Nephron (organoid): ENCODE results near the gene CYRIA.

Experiments
- H3K27ac Mint-ChIP-seq, 3 experiments: 2 replicates each; pipeline ENCODE4 v1.8.0; 2020; ENCODE audit warnings: mixed read lengths in 3 of 3, mild to moderate bottlenecking in 2 of 3, moderate library complexity in 1 of 3
- H3K27me3 Mint-ChIP-seq: 2 replicates; pipeline ENCODE4 v1.8.0; 2021; ENCODE audit warnings: low read depth, mild to moderate bottlenecking, moderate library complexity, mixed read lengths
- H3K36me3 Mint-ChIP-seq: 2 replicates; pipeline ENCODE4 v1.8.0; 2020; ENCODE audit warnings: low read depth, mixed read lengths
- H3K4me1 Mint-ChIP-seq: 2 replicates; pipeline ENCODE4 v1.8.0; 2020; ENCODE audit warnings: mixed read lengths
- H3K4me3 Mint-ChIP-seq, 3 experiments: 2 replicates each; pipeline ENCODE4 v1.8.0; 2020; ENCODE audit warnings: mild to moderate bottlenecking in 3 of 3, mixed read lengths in 3 of 3, moderate library complexity in 2 of 3
- H3K9me3 Mint-ChIP-seq: 2 replicates; pipeline ENCODE4 v1.8.0; 2020; ENCODE audit warnings: mixed read lengths
- TF ChIP-seq, protein P1 (sequence below), 3 experiments: fragments of 200-600 bp; sonication (generic); IDR thresholded peaks; one replicate each; pipeline ENCODE4 v1.5.0; 2021; ENCODE audit warnings: antibody characterized with exemption in 3 of 3; ENCODE audit not compliant: unreplicated experiment in 3 of 3

The CYRIA gene

DNA sequence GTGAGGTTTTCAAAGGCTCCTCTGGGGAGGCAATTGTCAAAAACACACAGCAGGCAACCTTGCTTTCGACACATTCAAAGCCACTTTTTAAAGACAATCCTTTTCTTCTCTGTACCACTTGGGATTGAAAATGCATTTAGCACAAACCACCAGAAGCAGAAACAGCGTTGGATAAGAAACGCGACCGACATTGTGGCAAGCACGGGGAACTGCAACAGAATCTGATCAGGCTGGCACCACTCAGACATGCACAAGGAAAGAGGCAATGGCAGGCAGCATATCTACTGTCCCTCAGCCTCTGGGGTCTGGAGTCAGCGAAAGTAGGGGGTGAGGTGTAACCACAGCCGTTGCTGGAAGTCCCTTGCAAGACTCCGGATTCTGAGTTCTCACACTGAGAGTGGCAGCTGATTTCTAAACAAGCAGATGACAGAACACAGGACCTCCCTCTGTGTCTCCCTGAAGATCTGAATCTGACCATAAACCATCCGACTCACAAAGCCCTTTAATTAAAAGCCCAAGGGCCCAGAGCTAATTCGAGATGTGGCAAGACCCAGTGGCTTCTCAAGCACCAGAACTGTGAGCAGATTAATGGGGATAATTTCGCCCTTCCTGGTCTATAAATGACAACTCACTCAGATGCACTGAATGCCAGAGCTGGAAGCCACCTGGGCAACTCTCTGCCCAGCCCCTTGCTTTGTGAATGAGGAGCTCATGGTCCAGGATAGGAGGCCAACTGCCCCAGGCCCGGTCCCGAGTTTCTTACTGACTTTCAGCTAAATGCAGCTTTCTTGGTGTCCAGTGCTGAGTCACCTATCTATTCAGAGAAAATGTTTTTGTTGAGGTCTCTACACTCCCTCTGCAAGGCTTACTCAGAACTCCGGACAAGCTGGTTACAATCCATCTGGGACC, 29.6 kb downstream of the CYRIA start:
- H3K4me1 Mint-ChIP-seq = peaks cover 72% of the 10 kb centered on the region
- H3K36me3 Mint-ChIP-seq = no peaks in the 10 kb centered on the region
- H3K4me3 Mint-ChIP-seq = no peak overlapping the region
- H3K27me3 Mint-ChIP-seq = peaks cover 33% of the 10 kb centered on the region
- no peak overlapping the region for H3K27ac Mint-ChIP-seq
- TF ChIP-seq, protein P1, sequence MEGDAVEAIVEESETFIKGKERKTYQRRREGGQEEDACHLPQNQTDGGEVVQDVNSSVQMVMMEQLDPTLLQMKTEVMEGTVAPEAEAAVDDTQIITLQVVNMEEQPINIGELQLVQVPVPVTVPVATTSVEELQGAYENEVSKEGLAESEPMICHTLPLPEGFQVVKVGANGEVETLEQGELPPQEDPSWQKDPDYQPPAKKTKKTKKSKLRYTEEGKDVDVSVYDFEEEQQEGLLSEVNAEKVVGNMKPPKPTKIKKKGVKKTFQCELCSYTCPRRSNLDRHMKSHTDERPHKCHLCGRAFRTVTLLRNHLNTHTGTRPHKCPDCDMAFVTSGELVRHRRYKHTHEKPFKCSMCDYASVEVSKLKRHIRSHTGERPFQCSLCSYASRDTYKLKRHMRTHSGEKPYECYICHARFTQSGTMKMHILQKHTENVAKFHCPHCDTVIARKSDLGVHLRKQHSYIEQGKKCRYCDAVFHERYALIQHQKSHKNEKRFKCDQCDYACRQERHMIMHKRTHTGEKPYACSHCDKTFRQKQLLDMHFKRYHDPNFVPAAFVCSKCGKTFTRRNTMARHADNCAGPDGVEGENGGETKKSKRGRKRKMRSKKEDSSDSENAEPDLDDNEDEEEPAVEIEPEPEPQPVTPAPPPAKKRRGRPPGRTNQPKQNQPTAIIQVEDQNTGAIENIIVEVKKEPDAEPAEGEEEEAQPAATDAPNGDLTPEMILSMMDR (IDR thresholded peaks at IDR 0.05; ENCODE audit: unreplicated experiment in 3 of 3) = no peak
- H3K9me3 Mint-ChIP-seq = no peaks in the 10 kb centered on the region

DNA sequence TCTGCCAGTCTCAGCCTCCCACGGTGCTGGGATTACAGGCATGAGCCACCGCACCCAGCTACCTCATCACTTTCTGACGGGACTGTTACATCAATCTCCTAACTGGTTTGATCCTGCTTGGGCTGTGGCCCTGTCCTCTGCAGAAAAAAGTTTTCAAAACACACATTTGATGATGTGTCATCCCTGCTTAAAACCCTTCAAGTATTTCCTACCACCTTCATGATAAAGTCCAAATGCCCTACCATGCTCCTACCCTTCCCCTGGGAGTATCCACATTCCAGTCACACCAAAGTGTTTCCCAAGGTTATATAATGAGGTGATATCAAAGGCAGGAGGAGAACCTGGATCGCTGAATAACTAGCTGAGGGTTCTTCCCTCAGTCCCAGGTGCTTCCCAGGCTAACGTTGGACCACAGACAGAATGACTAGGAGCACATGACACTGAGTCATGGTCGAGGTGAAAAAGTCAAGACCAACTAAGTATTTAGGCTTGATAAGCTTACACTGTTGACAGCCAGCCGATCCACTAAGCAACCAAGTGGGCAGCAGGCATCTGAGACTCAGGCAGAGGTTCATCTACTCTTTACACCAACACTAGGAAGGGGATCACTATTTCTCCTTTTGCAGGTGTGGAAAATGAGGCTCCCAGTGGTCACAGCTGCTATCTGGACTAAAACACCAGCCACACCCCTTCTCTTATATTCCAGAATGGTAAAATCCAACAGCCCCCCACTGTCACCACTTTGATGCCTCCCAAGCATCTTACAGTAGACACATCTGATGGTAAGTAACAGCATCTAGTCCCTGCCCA, 31.8 kb downstream of the CYRIA start:
- Mint-ChIP-seq H3K36me3 (no peaks in the 10 kb centered on the region), H3K9me3 (no peaks in the 10 kb centered on the region)
- TF ChIP-seq, protein P1 (IDR thresholded peaks at IDR 0.05; ENCODE audit: unreplicated experiment in 3 of 3) = no peak

DNA sequence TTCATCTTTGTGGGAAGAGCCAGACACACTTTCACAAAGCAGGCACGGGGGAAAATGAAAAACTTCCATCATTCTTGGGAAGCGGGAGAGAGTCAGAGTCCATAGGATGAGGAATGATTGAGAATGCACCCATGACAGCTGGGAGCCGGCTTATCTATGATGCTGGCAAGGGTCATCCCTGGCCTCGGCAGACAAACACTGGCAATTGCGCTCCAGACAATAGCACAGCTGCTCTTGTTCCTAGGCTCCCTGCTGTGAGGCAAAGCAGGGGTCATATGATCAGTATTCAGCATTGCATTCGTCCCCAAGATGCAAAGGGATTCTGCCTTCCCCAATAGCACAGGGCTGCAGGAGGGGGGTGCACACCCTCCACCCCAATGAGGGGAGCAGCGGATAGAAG, 33.0 kb downstream of the CYRIA start:
- Mint-ChIP-seq H3K27me3 (peaks cover 33% of the 10 kb centered on the region), H3K4me1 (peaks cover 75% of the 10 kb centered on the region), H3K9me3 (no peaks in the 10 kb centered on the region), H3K27ac (peak overlapping the region in 2 of 3 experiments; percentile 18 to 20), H3K4me3 (no peak overlapping the region), H3K36me3 (no peaks in the 10 kb centered on the region)
- TF ChIP-seq, protein P1 (IDR thresholded peaks at IDR 0.05; ENCODE audit: unreplicated experiment in 3 of 3) = no peak

More for the DNA sequence above, 31.8 kb downstream of the CYRIA start:
- Mint-ChIP-seq H3K27ac (no peak overlapping the region), H3K27me3 (peaks cover 33% of the 10 kb centered on the region), H3K4me1 (peaks cover 72% of the 10 kb centered on the region), H3K4me3 (peak overlapping the region in 1 of 3 experiments; percentile 13)

DNA sequence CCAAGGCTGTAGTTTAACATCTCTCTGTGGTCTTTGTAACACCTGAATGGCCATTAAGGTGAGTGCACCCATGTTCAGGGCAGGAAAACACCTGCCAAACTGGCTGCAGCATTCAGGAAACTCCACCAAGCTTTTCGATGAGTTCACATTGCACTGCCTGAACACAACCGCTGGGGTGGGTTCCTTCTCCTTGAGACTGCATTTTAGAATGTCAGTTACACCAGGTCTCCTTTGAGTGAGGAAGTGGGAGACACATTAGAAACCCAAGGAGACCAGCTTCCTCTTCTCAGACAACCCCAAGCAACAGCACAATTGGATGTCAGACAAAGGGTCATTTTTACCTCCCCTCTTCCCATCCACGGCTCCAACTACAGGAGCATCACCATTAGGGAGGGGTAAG, 35.2 kb downstream of the CYRIA start:
- no peak overlapping the region for H3K27ac Mint-ChIP-seq
- TF ChIP-seq, protein P1 (IDR thresholded peaks at IDR 0.05; ENCODE audit: unreplicated experiment in 3 of 3) = no peak
- no peaks in the 10 kb centered on the region for H3K9me3 Mint-ChIP-seq
- peaks cover 84% of the 10 kb centered on the region for H3K4me1 Mint-ChIP-seq
- no peaks in the 10 kb centered on the region for H3K36me3 Mint-ChIP-seq
- peaks cover 23% of the 10 kb centered on the region for H3K27me3 Mint-ChIP-seq
- no peak overlapping the region for H3K4me3 Mint-ChIP-seq

DNA sequence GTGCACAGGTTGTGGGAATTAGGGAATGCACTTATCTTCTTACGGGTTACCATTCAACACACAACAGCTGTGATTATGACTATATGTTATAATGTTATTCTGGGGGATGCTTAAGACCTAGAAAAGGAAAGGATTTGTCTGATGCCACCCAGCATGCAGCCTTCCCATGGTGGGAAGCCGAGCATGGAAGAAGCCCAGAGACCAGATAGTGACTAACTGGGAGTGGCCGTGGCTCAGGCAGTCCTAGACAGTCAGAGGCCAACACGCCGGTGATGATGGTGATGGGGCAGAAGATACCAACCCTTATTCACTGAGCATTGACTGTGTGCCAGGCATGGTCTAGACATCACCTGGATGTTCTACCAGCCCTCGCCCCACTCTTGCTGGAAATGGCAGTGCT, 35.9 kb downstream of the CYRIA start:
- H3K27ac Mint-ChIP-seq = peak overlapping the region in 1 of 3 experiments; percentile 64
- TF ChIP-seq, protein P1 (IDR thresholded peaks at IDR 0.05; ENCODE audit: unreplicated experiment in 3 of 3) = no peak
- H3K4me1 Mint-ChIP-seq = peaks cover 88% of the 10 kb centered on the region
- H3K9me3 Mint-ChIP-seq = no peaks in the 10 kb centered on the region
- peaks cover 17% of the 10 kb centered on the region for H3K27me3 Mint-ChIP-seq
- H3K4me3 Mint-ChIP-seq = peak overlapping the region in 1 of 3 experiments; percentile 10
- H3K36me3 Mint-ChIP-seq = no peaks in the 10 kb centered on the region
